Smooth muscle cell (in vitro differentiated cells): Measurements from ENCODE around the gene ADAM19. TPM values are rescaled to one million over a fixed set of nuclear protein-coding genes. Genes with fewer than 3 reads are reported as not detected.

ENCODE experiments used
- DNase-seq: peaks from one replicate; lab custom pipeline; 2025; ENCODE audit not compliant: unreplicated experiment; lab: John Stamatoyannopoulos, UW
- H2AFZ ChIP-seq: fragments of 200-600 bp; sonication (generic); 2 replicates; pipeline ENCODE4 v1.6.0; 2016; ENCODE audit warnings: antibody characterized with exemption, low read depth, mild to moderate bottlenecking
- H3F3A ChIP-seq: fragments of 200-600 bp; sonication (generic); 2 replicates; pipeline ENCODE4 v1.6.0; 2017; ENCODE audit warnings: antibody characterized with exemption, low read depth
- H3K27ac ChIP-seq: fragments of 200-600 bp; sonication (generic); 2 replicates; pipeline ENCODE4 v1.5.1; 2016; ENCODE audit warnings: low read depth, mild to moderate bottlenecking
- H3K27me3 ChIP-seq: fragments of 200-600 bp; sonication (generic); 2 replicates; pipeline ENCODE4 v1.6.1; 2016; ENCODE audit warnings: low read depth, mild to moderate bottlenecking
- H3K36me3 ChIP-seq: fragments of 200-600 bp; sonication (generic); 2 replicates; pipeline ENCODE4 v1.5.1; 2016; ENCODE audit warnings: low read depth
- H3K4me1 ChIP-seq: fragments of 200-600 bp; sonication (generic); 2 replicates; pipeline ENCODE4 v1.5.1; 2016; ENCODE audit warnings: low read depth
- H3K4me2 ChIP-seq: fragments of 200-600 bp; sonication (generic); 2 replicates; pipeline ENCODE4 v1.6.0; 2016; ENCODE audit warnings: mild to moderate bottlenecking
- H3K4me3 ChIP-seq: fragments of 200-600 bp; sonication (generic); 2 replicates; pipeline ENCODE4 v1.5.1; 2016; ENCODE audit warnings: mild to moderate bottlenecking
- H3K79me2 ChIP-seq: fragments of 200-600 bp; sonication (generic); 2 replicates; pipeline ENCODE4 v1.6.0; 2016; ENCODE audit warnings: low read depth, mild to moderate bottlenecking
- H3K9ac ChIP-seq: fragments of 200-600 bp; sonication (generic); 2 replicates; pipeline ENCODE4 v1.6.0; 2016; ENCODE audit warnings: low read depth
- H3K9me3 ChIP-seq: fragments of 200-600 bp; sonication (generic); replicated peaks from 2 replicates; pipeline ENCODE4 v1.5.1; 2016; ENCODE audit warnings: low read depth
- H4K20me1 ChIP-seq: fragments of 200-600 bp; sonication (generic); 2 replicates; pipeline ENCODE4 v1.6.0; 2016; ENCODE audit warnings: low read depth
- CTCF ChIP-seq: fragments of 200-600 bp; sonication (generic); IDR thresholded peaks from 2 replicates; pipeline ENCODE4 v1.5.1; 2017; ENCODE audit warnings: borderline replicate concordance, mild to moderate bottlenecking, antibody characterized with exemption; ENCODE audit not compliant: insufficient read depth, poor library complexity, severe bottlenecking
- WGBS: methylation state at CpG from one replicate; pipeline ENCODE4 v1.1.7; 2016; ENCODE audit warnings: low lambda C conversion rate; 5-methylcytosine and 5-hydroxymethylcytosine counted together
- polyA plus RNA-seq: library from polyadenylated mRNA; unstranded; fragments of >200 nt; fragmentation: Nextera tagmentation; extraction: Ambion mirVana; gene quantifications from 2 replicates; pipeline ENCODE4 v1.2.1, GENCODE V29; 2016
- total RNA-seq: library from RNA; depleted of rRNA; stranded (reverse); fragments of >200 nt; gene quantifications from 2 replicates; pipeline ENCODE4 v1.2.3, GENCODE V29; 2014

ADAM19 gene
- total and polyA plus RNA-seq, 2 experiments from 2014 or later = 62.2 to 112 TPM

GRCh38 chr5:157469687-157470086 lies 105.9 kb downstream of the ADAM19 start:
- no peaks in the 10 kb centered on the region for H3K4me1 ChIP-seq
- no peaks in the 10 kb centered on the region for H4K20me1 ChIP-seq
- H3K27me3 ChIP-seq = no peaks in the 10 kb centered on the region
- no peak overlapping the region for H3K9ac ChIP-seq
- 54% methylated on average over 7 of the region's 7 CpGs for WGBS
- TF ChIP-seq CTCF = no peak
- no peak overlapping the region for H3K4me3 ChIP-seq
- H3F3A ChIP-seq = peaks cover 19% of the 10 kb centered on the region
- H3K36me3 ChIP-seq = no peaks in the 10 kb centered on the region
- peak overlapping the region; percentile 38 for H3K27ac ChIP-seq
- no peak for DNase-seq
- no peak overlapping the region for H2AFZ ChIP-seq
- H3K9me3 ChIP-seq = no peaks in the 10 kb centered on the region
- no peaks in the 10 kb centered on the region for H3K79me2 ChIP-seq
- H3K4me2 ChIP-seq = peak overlapping the region; percentile 3

GRCh38 chr5:157469073-157469472 lies 106.5 kb downstream of the ADAM19 start:
- Histone ChIP-seq H3K27ac (no peak overlapping the region), H3F3A (peaks cover 19% of the 10 kb centered on the region), H3K27me3 (no peaks in the 10 kb centered on the region), H2AFZ (no peak overlapping the region), H3K4me1 (peaks cover 3% of the 10 kb centered on the region), H3K9me3 (no peaks in the 10 kb centered on the region), H3K79me2 (no peaks in the 10 kb centered on the region), H4K20me1 (no peaks in the 10 kb centered on the region), H3K36me3 (no peaks in the 10 kb centered on the region), H3K4me3 (no peak overlapping the region), H3K9ac (no peak overlapping the region), H3K4me2 (no peak overlapping the region)
- WGBS = 98% methylated on average over 7 of the region's 7 CpGs
- no peak for DNase-seq
- TF ChIP-seq CTCF = no peak

- peaks cover 19% of the 10 kb centered on the region for H3F3A ChIP-seq
- H4K20me1 ChIP-seq = no peaks in the 10 kb centered on the region
- H3K4me2 ChIP-seq = no peak overlapping the region
- H3K4me3 ChIP-seq = no peak overlapping the region
- no peak overlapping the region for H3K27ac ChIP-seq
- H2AFZ ChIP-seq = no peak overlapping the region
- H3K9ac ChIP-seq = no peak overlapping the region
- no peaks in the 10 kb centered on the region for H3K9me3 ChIP-seq
- H3K27me3 ChIP-seq = no peaks in the 10 kb centered on the region
- WGBS = 96% methylated on average over 13 of the region's 13 CpGs
- no peaks in the 10 kb centered on the region for H3K79me2 ChIP-seq
- no peaks in the 10 kb centered on the region for H3K36me3 ChIP-seq
- DNase-seq = no peak
- peaks cover 5% of the 10 kb centered on the region for H3K4me1 ChIP-seq
- no peak for TF ChIP-seq CTCF
Measured at GRCh38 chr5:157468293-157468965, 107.1 kb downstream of the ADAM19 start.

- no peak overlapping the region for H3K9ac ChIP-seq
- peak overlapping the region; percentile 32 for H3K27ac ChIP-seq
Measured at GRCh38 chr5:157464519-157465171, 110.9 kb downstream of the ADAM19 start.

More at GRCh38 chr5:157464519-157465171, 110.9 kb downstream of the ADAM19 start:
- Histone ChIP-seq H3K27me3 (no peaks in the 10 kb centered on the region), H3K9me3 (no peaks in the 10 kb centered on the region), H3K79me2 (no peaks in the 10 kb centered on the region), H3K36me3 (no peaks in the 10 kb centered on the region), H2AFZ (no peak overlapping the region), H3F3A (peaks cover 7% of the 10 kb centered on the region), H3K4me1 (peaks cover 5% of the 10 kb centered on the region), H4K20me1 (no peaks in the 10 kb centered on the region), H3K4me3 (no peak overlapping the region), H3K4me2 (peak overlapping the region; percentile 47)
- no peak for TF ChIP-seq CTCF
- DNase-seq = no peak
- WGBS = 3% methylated on average over 4 of the region's 4 CpGs
